Natural killer cell treated with Interleukin-12 subunit alpha and Interleukin-12 subunit beta and Interleukin-15 and Interleukin-18, amount 100 ng/mL, for 72 hours (primary cell): ENCODE data around the gene CYP27A1. TPM values are rescaled to one million over a fixed set of nuclear protein-coding genes. Genes with fewer than 3 reads are reported as not detected.

Source experiments
- ATAC-seq, 2 donors: fragments of 150-1000 bp; cut with Tn5 transposase in 1 of 2; sonication (Bioruptor Pico), chemical (Tn5 transposase) in 1 of 2; 2 replicates each; pipeline ENCODE4 v1.10.0; 2021
- DNase-seq: peaks from one replicate; pipeline ENCODE4 v3.0.0; 2022; ENCODE audit warnings: low spot score
- H3K27ac Mint-ChIP-seq, 2 donors: 1 replicate in 1 of 2; 2 replicates in 1 of 2; pipeline ENCODE4 v1.8.0; 2022; ENCODE audit warnings: mixed read lengths in 2 of 2, mild to moderate bottlenecking in 1 of 2, moderate library complexity in 1 of 2
- H3K27me3 Mint-ChIP-seq, 2 donors: 1 replicate in 1 of 2; 2 replicates in 1 of 2; pipeline ENCODE4 v1.8.0; 2022; ENCODE audit warnings: mixed read lengths in 2 of 2
- H3K36me3 Mint-ChIP-seq: one replicate; pipeline ENCODE4 v1.8.0; 2022; ENCODE audit warnings: mixed read lengths
- H3K4me1 Mint-ChIP-seq, 2 donors: 1 replicate in 1 of 2; 2 replicates in 1 of 2; pipeline ENCODE4 v1.8.0; 2022; ENCODE audit warnings: low read depth in 2 of 2, mixed read lengths in 2 of 2, mild to moderate bottlenecking in 1 of 2
- H3K4me3 Mint-ChIP-seq: one replicate; pipeline ENCODE4 v1.8.0; 2022; ENCODE audit warnings: mixed read lengths
- H3K9me3 Mint-ChIP-seq: 2 replicates; pipeline ENCODE4 v1.8.0; 2022; ENCODE audit warnings: mixed read lengths
- total RNA-seq, 2 donors: library from RNA; stranded (reverse); gene quantifications; one replicate each; pipeline ENCODE4 v1.2.3, GENCODE V29; 2022

CYP27A1 gene
- total RNA-seq, 2 donors from 2014 or later: 0.24 TPM; not detected in 1

DNA sequence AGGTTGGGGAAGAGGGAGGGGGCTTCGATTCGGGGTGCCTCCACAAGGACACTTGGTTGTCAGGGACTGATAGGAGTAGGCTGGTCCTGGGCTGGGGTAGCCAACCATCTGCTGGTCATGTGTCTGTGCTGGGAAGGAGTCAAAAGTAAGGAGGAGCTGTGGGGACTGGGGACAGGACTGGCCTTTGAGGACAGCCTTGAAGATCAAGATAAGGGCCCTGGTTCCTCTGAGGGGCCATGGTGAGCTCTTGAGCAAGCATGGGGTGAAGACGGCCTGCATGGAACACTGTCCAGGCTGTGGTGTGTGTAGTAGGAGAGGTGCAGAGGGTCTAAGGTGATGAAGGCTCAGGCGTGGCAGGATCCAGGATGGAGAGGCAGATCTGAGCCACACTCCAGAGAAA, 1.7 kb downstream of the CYP27A1 start:
- Mint-ChIP-seq H3K27me3 (peaks cover 36 to 59% of the 10 kb centered on the region in 2 donors), H3K4me3 (no peak overlapping the region), H3K36me3 (peaks cover 10% of the 10 kb centered on the region), H3K9me3 (no peaks in the 10 kb centered on the region), H3K27ac (no peak overlapping the region), H3K4me1 (peaks cover 0 to 4% of the 10 kb centered on the region in 2 donors)
- ATAC-seq: peak in 1 of 2 donors; percentile 56
- DNase-seq: no peak

DNA sequence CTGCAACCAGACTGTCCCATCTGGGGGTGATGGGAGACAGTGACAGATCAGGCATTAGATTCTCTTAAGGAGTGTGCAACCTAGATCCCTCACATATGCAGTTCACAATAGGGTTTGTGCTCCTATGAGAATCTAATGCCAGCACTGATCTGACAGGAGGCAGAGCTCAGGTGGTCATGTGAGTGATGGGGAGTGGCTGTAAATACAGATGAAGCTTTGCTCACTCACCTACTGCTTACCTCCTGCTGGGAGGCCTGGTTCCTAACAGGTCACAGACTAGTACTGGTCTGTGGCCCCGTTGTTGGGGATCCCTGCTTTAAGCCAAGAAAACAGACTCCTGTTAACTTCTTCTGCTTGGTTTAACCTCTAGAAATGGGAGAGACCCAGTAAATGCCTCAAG, 3.2 kb downstream of the CYP27A1 start:
- Mint-ChIP-seq H3K9me3 (no peaks in the 10 kb centered on the region), H3K4me3 (no peak overlapping the region), H3K27ac (no peak overlapping the region), H3K27me3 (peaks cover 32 to 55% of the 10 kb centered on the region in 2 donors), H3K4me1 (peaks cover 0 to 2% of the 10 kb centered on the region in 2 donors), H3K36me3 (peaks cover 6% of the 10 kb centered on the region)
- no peak for DNase-seq
- no peak for ATAC-seq

DNA sequence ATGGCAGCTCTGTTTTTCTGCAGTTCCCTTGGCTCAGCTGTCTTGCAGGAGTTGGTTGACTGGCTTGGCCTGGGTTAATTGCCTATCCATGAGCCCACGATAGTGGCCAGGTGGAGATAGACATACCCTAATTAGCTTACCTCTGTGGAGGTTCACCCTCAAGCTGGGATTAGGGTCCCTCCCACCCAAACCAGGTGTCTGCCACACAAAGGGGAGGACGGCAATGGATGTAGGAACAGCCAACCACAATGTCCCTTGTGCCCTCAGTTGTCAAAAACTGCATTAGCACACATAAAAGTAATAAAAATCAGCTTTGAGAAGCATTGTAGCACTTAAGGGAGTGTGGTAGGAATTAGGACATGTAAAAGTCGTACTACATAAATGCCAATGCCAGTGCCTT, 4.2 kb downstream of the CYP27A1 start:
- Mint-ChIP-seq H3K27me3 (peaks cover 31 to 49% of the 10 kb centered on the region in 2 donors), H3K36me3 (peaks cover 6% of the 10 kb centered on the region), H3K9me3 (no peaks in the 10 kb centered on the region), H3K4me3 (no peak overlapping the region), H3K4me1 (no peaks in the 10 kb centered on the region), H3K27ac (no peak overlapping the region)
- no peak for DNase-seq
- ATAC-seq: no peak

DNA sequence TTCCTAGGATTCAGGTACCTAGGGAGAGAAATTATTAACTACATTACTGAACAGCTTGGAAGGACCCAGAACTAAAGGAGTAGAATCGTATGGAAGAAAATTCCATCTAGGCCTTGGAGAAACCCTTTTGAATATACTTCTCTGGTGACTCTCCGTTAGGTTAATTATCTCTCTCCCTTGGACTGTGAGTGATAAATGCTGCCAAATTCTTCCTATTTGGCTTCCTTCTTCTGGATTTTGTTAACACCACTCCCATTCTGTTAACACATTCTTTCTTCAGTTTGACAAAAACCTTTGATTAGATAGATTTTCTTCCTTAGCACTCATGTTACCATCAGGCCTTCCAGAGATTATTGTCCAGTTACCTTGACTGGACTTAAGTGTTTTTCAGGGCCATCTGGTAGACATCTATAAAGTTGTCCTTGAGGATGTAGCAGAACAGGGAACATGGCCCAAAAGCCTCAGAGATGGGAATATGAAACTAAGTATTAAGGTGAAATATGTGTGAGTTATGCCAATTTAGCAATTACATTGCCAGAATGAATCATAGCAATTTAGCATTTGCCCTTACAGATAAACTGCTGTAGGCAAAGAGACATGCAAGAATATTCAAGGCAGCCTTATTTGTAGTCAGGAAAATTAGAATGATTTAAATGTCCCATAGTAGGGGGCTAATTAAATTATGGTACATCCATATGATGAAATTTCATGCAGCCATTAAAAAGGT, 6.7 kb downstream of the CYP27A1 start:
- H3K36me3 Mint-ChIP-seq: no peaks in the 10 kb centered on the region
- DNase-seq: no peak
- H3K4me1 Mint-ChIP-seq: no peaks in the 10 kb centered on the region
- H3K9me3 Mint-ChIP-seq: no peaks in the 10 kb centered on the region
- H3K27me3 Mint-ChIP-seq: peaks cover 24 to 33% of the 10 kb centered on the region in 2 donors
- no peak overlapping the region for H3K4me3 Mint-ChIP-seq
- ATAC-seq: no peak
- H3K27ac Mint-ChIP-seq: no peak overlapping the region

DNA sequence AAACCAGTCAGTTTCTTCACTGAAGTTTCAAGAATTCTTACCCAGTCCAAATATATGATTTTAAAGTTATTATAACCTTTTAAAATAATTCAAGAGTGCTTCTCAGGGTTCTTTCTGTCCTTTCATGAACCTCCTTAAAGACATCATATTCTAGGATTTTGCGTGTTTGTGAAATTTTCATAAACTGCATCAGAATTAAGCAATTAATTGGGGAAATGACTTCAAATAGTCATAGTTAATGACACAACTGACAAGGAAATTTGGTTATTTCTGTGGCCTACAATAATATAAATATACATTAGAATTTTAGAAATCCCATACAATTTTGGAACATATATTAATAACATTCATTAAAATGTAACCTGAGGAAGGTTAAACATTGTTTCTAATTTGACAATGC, 10.5 kb downstream of the CYP27A1 start:
- ATAC-seq (no peak), DNase-seq (no peak)
- Mint-ChIP-seq H3K27ac (no peak overlapping the region), H3K27me3 (peaks cover 22% of the 10 kb centered on the region in 2 donors), H3K9me3 (no peaks in the 10 kb centered on the region), H3K4me1 (no peaks in the 10 kb centered on the region), H3K4me3 (no peak overlapping the region), H3K36me3 (no peaks in the 10 kb centered on the region)

DNA sequence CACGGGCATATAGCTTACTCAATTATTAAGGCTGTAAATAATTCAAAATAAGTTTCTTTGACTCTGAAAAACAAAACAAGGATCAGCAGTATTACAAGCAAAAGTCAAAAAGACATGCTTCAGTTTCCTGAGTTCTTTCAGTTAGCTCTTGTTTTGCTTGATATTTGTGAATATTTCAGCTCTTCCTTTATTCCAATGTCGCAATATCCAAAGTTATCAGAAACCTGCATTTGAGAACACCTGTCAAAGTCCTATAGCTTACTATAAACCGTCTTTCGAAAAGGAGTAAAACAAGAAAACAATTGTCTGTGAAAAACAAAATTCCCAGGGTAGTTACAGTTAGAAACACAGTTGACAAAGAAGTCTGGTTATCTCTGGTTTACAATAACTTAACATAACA, 14.7 kb downstream of the CYP27A1 start:
- no peak for DNase-seq
- ATAC-seq: no peak
- Mint-ChIP-seq H3K9me3 (no peaks in the 10 kb centered on the region), H3K4me3 (no peak overlapping the region), H3K27ac (no peak overlapping the region), H3K4me1 (no peaks in the 10 kb centered on the region), H3K36me3 (no peaks in the 10 kb centered on the region), H3K27me3 (peaks cover 18 to 21% of the 10 kb centered on the region in 2 donors)

DNA sequence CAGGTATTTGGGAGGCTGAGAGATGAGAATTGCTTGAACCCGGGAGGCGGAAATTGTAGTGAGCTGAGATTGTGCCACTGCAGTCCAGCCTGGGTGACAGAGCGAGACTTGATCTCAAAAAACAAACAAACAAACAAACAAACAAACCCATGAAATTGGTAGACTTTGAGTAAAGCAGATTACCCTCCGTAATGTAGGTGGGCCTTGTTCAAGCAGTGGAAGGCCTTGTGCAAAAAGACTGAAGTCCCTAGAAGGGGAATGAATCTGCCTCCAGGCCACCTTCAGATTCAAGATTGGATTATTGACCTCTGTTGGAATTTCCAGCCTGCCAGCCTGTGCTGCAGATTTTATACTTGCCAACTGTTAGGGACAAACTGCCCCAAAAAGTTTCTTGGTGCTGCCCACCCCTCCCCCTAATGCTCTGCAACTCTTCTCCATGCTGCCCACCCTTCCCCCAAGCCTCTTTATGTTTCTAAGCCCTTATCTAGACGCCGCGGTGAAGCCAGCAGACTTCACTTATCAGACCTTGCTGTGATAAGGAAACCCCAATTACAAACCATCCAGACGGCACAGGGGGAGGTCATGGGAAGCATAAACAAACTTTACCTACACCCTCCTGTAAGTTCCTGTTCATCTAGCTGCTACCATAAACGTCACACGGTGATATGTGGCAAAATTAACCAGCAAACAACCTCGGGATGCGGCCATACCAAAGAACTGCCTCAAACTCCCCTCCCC, 17.0 kb downstream of the CYP27A1 start:
- ATAC-seq (no peak), DNase-seq (no peak)
- H3K9me3 Mint-ChIP-seq: no peaks in the 10 kb centered on the region
- H3K4me1 Mint-ChIP-seq: peaks cover 0 to 6% of the 10 kb centered on the region in 2 donors
- no peak overlapping the region for H3K4me3 Mint-ChIP-seq
- peaks cover 18 to 21% of the 10 kb centered on the region in 2 donors for H3K27me3 Mint-ChIP-seq
- no peak overlapping the region for H3K27ac Mint-ChIP-seq
- no peaks in the 10 kb centered on the region for H3K36me3 Mint-ChIP-seq

DNA sequence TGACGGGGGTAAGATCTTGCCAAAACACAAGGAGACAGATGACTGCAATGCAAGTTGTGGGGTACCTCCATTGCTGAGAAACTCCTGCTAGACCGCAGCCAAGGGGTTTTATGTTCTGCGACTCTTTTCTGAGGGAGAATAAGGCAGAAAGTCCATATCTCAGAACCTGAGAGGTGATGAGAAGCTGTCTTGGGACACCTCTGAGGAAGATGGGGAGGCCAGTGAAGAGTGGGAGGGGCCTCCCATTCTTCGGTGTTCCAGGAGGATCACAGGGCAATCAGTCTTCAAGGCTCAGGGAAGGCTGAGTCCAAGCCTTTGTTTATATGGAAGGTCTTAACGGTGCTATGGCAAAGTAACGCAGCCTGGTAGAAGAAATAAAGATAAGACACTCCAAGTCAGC, 18.0 kb downstream of the CYP27A1 start:
- H3K4me1 Mint-ChIP-seq: peaks cover 0 to 6% of the 10 kb centered on the region in 2 donors
- H3K27me3 Mint-ChIP-seq: peaks cover 15 to 31% of the 10 kb centered on the region in 2 donors
- DNase-seq: no peak
- H3K27ac Mint-ChIP-seq: no peak overlapping the region
- ATAC-seq: no peak
- no peak overlapping the region for H3K4me3 Mint-ChIP-seq
- no peaks in the 10 kb centered on the region for H3K9me3 Mint-ChIP-seq
- peaks cover 7% of the 10 kb centered on the region for H3K36me3 Mint-ChIP-seq

DNA sequence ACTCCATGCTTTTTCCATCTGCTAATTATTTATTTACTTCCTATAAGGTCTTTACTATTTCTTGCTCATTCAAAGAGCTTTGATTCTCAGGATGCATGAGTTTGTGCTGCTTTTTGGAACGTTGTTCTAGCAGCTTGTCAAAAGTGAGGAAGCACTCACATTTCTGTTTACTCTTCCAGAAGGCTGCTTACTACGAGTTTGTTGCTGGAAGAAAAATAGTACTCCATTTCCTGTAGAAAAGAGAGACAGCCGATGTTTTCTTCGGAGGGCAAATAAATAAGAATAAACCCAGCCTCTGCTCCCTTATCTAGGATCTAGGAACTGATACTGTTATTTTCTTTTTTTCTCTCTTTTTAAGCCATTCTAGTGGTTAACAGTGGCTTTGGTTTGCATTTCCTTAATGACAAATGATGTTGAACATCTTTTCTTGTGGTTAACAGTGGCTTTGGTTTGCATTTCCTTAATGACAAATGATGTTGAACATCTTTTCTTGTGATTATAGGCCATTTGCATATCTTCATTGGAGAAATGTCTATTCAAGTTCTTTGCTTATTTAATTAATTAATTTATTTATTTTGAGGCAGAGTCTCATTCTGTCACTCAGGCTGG, 20.5 kb downstream of the CYP27A1 start:
- peaks cover 16 to 29% of the 10 kb centered on the region in 2 donors for H3K27me3 Mint-ChIP-seq
- ATAC-seq (no peak), DNase-seq (no peak)
- H3K4me1 Mint-ChIP-seq: peaks cover 4 to 6% of the 10 kb centered on the region in 2 donors
- H3K36me3 Mint-ChIP-seq: peaks cover 11% of the 10 kb centered on the region
- H3K4me3 Mint-ChIP-seq: no peak overlapping the region
- H3K9me3 Mint-ChIP-seq: peaks cover 3% of the 10 kb centered on the region
- H3K27ac Mint-ChIP-seq: no peak overlapping the region

DNA sequence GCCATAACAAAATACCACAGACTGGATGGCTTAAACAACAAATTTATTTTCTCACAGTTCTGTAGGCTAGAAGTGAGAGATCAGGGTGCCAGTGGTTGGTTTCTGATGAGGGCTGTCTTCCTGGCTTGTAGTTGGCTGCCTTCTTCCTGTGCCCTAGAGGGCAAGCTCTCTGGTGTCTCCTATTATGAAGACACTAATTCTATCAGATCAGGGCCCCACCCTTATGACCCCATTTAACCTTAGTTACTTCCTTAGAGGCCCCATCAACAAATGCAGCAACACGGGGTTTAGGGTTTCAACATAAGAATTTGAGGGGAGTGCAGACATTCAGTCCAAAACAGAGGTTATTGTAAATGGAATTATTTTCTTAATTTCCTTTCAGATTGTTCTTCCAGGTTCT, 22.9 kb downstream of the CYP27A1 start:
- no peak overlapping the region for H3K27ac Mint-ChIP-seq
- peaks cover 3% of the 10 kb centered on the region for H3K9me3 Mint-ChIP-seq
- DNase-seq (no peak), ATAC-seq (no peak)
- H3K4me3 Mint-ChIP-seq: no peak overlapping the region
- H3K27me3 Mint-ChIP-seq: peaks cover 18 to 34% of the 10 kb centered on the region in 2 donors
- H3K36me3 Mint-ChIP-seq: peaks cover 11% of the 10 kb centered on the region
- peaks cover 4 to 6% of the 10 kb centered on the region in 2 donors for H3K4me1 Mint-ChIP-seq

DNA sequence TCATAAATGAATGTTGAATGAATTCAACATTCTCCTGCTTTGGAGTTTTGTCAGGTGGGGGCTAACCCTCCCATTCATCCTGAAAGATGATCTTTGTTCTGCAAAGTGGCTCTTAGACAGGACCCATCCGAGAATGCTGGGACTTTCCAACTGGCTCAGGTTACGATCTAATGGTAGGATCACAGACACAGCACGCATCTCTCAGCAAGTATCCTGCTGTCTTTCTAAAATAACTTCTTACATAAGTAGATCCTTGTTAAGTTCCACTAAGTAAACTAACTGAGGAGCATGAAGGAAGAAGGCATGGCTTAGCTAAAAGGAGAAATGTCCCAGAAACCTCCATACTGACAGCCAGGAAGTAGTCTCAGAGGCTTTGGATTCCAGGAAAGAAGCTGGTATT, 23.7 kb downstream of the CYP27A1 start:
- no peak for ATAC-seq
- DNase-seq: no peak
- H3K9me3 Mint-ChIP-seq: peaks cover 3% of the 10 kb centered on the region

DNA sequence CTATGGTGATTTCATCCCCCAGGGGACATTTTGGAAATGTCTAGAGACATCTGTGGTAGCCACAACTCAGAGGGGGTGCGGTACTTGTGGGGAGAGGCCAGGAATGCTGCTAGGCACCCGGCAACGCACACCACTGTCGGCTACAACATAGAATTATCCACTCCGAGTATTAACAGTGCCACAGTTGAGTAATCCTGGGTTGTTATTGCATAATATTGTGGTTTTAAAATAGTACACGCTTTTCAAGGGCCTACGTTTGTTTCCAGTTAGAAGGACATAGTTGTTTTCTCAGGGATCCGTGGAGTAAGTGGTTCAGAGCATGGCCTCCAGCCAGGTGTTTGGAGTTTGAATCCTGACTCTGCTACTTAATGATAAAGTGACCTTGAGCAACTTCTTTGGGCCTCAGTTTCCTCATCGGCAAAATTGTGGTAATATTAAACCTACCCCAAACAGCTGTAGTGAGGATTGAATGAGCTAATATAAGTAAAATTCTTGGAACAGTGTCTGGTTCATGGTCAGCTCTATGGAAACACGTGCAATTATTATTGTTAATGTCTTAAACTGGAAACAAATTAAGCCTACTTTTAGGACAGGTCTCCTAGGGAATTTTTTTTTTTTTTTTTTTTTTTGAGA, 24.5 kb downstream of the CYP27A1 start:
- peaks cover 11% of the 10 kb centered on the region for H3K36me3 Mint-ChIP-seq
- peaks cover 3% of the 10 kb centered on the region for H3K9me3 Mint-ChIP-seq
- H3K4me1 Mint-ChIP-seq: peaks cover 4 to 6% of the 10 kb centered on the region in 2 donors
- no peak overlapping the region for H3K4me3 Mint-ChIP-seq
- peaks cover 19 to 30% of the 10 kb centered on the region in 2 donors for H3K27me3 Mint-ChIP-seq
- no peak overlapping the region for H3K27ac Mint-ChIP-seq
- ATAC-seq (peak; percentile 57 to 59), DNase-seq (no peak)

More for the DNA sequence above, 23.7 kb downstream of the CYP27A1 start:
- Mint-ChIP-seq H3K27me3 (peaks cover 15 to 30% of the 10 kb centered on the region in 2 donors), H3K4me3 (no peak overlapping the region), H3K4me1 (peaks cover 4 to 6% of the 10 kb centered on the region in 2 donors), H3K36me3 (peaks cover 11% of the 10 kb centered on the region), H3K27ac (no peak overlapping the region)

DNA sequence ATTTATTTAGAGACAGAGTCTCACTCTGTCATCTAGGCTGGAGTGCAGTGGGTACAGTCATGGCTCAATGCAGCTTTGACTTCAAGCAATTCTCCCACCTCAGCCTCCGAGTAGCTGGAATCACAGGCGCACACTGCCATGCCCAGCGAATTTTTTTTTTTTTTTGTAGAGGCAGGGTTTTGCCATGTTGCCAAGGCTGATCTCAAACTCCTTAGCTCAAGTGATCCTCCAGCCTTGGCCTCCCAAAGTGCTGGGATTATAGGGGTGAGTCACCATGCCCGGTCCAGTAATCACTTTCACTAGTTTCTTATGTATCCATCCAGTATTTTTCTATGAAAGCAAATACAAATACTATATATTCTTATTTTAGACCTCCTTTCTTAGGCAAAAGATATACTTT, 25.7 kb downstream of the CYP27A1 start:
- Mint-ChIP-seq H3K9me3 (peaks cover 3% of the 10 kb centered on the region), H3K36me3 (peaks cover 11% of the 10 kb centered on the region), H3K4me1 (peaks cover 0 to 4% of the 10 kb centered on the region in 2 donors), H3K27ac (no peak overlapping the region), H3K27me3 (peaks cover 21 to 30% of the 10 kb centered on the region in 2 donors), H3K4me3 (no peak overlapping the region)
- ATAC-seq (no peak), DNase-seq (no peak)
